Mucosa of descending colon (tissue), 3 donors: ENCODE measurements around the gene FILIP1. TPM values are rescaled to one million over a fixed set of nuclear protein-coding genes. Genes with fewer than 3 reads are reported as not detected.

Source experiments
- ATAC-seq: fragments of 200-7000 bp; cut with Tn5 transposase; one replicate; pipeline ENCODE4 v1.9.1; 2020; ENCODE audit warnings: mild to moderate bottlenecking, moderate library complexity
- DNase-seq, 3 donors: peaks; one replicate each; pipeline ENCODE4 v3.0.0-alpha.2; 2020
- H3K36me3 ChIP-seq: fragments of 200-600 bp; one replicate; pipeline ENCODE4 v1.8.0; 2021; ENCODE audit warnings: low read depth, mild to moderate bottlenecking
- H3K4me1 ChIP-seq: fragments of 200-600 bp; one replicate; pipeline ENCODE4 v1.8.0; 2021; ENCODE audit warnings: low read depth, mild to moderate bottlenecking
- H3K4me3 ChIP-seq: fragments of 200-600 bp; one replicate; pipeline ENCODE4 v1.8.0; 2021; ENCODE audit warnings: mild to moderate bottlenecking
- H3K9me3 ChIP-seq: fragments of 200-600 bp; one replicate; pipeline ENCODE4 v1.8.0; 2021; ENCODE audit warnings: mild to moderate bottlenecking
- CTCF ChIP-seq: fragments of 200-600 bp; IDR thresholded peaks from one replicate; pipeline ENCODE4 v1.8.0; 2022; ENCODE audit warnings: antibody characterized with exemption, mild to moderate bottlenecking
- intact Hi-C, 2 donors: fragments of 100-400 bp; cut with DNase I in 1 of 2; cut with micrococcal nuclease in 1 of 2; formaldehyde crosslinking; loops; one replicate each; pipeline versions ENCODE4 v1.11.0 to v1.11.1; 2022; cut with DNase I, micrococcal nuclease
- total RNA-seq, 3 donors: library from RNA; stranded (reverse); fragmentation: NEBNext Ultra II Directional in 2 of 3; extraction: Animal tissue kit (Norgen Biotek cat#: 25700) in 2 of 3; gene quantifications; one replicate each; pipeline versions ENCODE4 v1.2.1 to v1.2.4, GENCODE V29; 2021 to 2023
- donor health status: DM: no; HTN: no; CAD: no; lungs with moderate emphysema.
- donor health status: DM: no; HTN: no; CAD: no.
- donor health status: DM: no; HTN: yes; CAD: no.

FILIP1 gene
- total RNA-seq, 3 donors from 2014 or later, result 1.0 to 49.8 (median 3.6) TPM

- DNase-seq, result peak in 1 of 3 donors; percentile 38
- ATAC-seq, result peak; percentile 51
- intact Hi-C loops, result no loop called here
- TF ChIP-seq CTCF, result no peak
- peaks cover 23% of the 10 kb centered on the region for H3K4me1 ChIP-seq
- H3K36me3 ChIP-seq, result no peaks in the 10 kb centered on the region
- H3K9me3 ChIP-seq, result no peaks in the 10 kb centered on the region
- peak overlapping the region; percentile 57 for H3K4me3 ChIP-seq
Measured at GRCh38 chr6:75283907-75284631, 209.5 kb downstream of the FILIP1 start.

GRCh38 chr6:75282706-75283105, 210.9 kb downstream of the FILIP1 start:
- intact Hi-C loops, result no loop called here
- ATAC-seq, result no peak
- Histone ChIP-seq H3K4me1 (peaks cover 23% of the 10 kb centered on the region), H3K9me3 (no peaks in the 10 kb centered on the region), H3K36me3 (no peaks in the 10 kb centered on the region), H3K4me3 (no peak overlapping the region)
- TF ChIP-seq CTCF, result no peak
- no peak for DNase-seq

GRCh38 chr6:75281653-75282052, 211.9 kb downstream of the FILIP1 start:
- TF ChIP-seq CTCF, result no peak
- H3K4me3 ChIP-seq, result no peak overlapping the region
- H3K9me3 ChIP-seq, result no peaks in the 10 kb centered on the region
- H3K36me3 ChIP-seq, result no peaks in the 10 kb centered on the region
- intact Hi-C loops, result no loop called here
- peaks cover 23% of the 10 kb centered on the region for H3K4me1 ChIP-seq
- DNase-seq (no peak), ATAC-seq (no peak)

GRCh38 chr6:75280131-75280855, 213.3 kb downstream of the FILIP1 start:
- Histone ChIP-seq H3K4me3 (no peak overlapping the region), H3K4me1 (peaks cover 16% of the 10 kb centered on the region), H3K9me3 (no peaks in the 10 kb centered on the region), H3K36me3 (no peaks in the 10 kb centered on the region)
- no peak for ATAC-seq
- TF ChIP-seq CTCF, result no peak
- intact Hi-C loops, result no loop called here
- DNase-seq, result no peak

- Histone ChIP-seq H3K36me3 (no peaks in the 10 kb centered on the region), H3K4me1 (peaks cover 16% of the 10 kb centered on the region), H3K4me3 (no peak overlapping the region), H3K9me3 (no peaks in the 10 kb centered on the region)
- DNase-seq (no peak), ATAC-seq (no peak)
- TF ChIP-seq CTCF, result no peak
- intact Hi-C loops, result no loop called here
Measured at GRCh38 chr6:75279418-75279817, 214.2 kb downstream of the FILIP1 start.
